Embryonic facial prominence (tissue), 1 donor: ENCODE measurements around the gene RPRD1A.
A peak's percentile ranks its signal among the peaks of the same experiment; 100 is the strongest.
"Not testable (repeated sequence)": the region's sequence is repeated elsewhere in the genome, so short reads cannot be mapped to it uniquely, and the experiment has no call there.

Experiments
- DNase-seq: peaks from one replicate; pipeline ENCODE4 v3.0.0-alpha.2; 2016; ENCODE audit errors: extremely low spot score

Gene RPRD1A, protein sequence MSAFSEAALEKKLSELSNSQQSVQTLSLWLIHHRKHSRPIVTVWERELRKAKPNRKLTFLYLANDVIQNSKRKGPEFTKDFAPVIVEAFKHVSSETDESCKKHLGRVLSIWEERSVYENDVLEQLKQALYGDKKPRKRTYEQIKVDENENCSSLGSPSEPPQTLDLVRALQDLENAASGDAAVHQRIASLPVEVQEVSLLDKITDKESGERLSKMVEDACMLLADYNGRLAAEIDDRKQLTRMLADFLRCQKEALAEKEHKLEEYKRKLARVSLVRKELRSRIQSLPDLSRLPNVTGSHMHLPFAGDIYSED

DNA sequence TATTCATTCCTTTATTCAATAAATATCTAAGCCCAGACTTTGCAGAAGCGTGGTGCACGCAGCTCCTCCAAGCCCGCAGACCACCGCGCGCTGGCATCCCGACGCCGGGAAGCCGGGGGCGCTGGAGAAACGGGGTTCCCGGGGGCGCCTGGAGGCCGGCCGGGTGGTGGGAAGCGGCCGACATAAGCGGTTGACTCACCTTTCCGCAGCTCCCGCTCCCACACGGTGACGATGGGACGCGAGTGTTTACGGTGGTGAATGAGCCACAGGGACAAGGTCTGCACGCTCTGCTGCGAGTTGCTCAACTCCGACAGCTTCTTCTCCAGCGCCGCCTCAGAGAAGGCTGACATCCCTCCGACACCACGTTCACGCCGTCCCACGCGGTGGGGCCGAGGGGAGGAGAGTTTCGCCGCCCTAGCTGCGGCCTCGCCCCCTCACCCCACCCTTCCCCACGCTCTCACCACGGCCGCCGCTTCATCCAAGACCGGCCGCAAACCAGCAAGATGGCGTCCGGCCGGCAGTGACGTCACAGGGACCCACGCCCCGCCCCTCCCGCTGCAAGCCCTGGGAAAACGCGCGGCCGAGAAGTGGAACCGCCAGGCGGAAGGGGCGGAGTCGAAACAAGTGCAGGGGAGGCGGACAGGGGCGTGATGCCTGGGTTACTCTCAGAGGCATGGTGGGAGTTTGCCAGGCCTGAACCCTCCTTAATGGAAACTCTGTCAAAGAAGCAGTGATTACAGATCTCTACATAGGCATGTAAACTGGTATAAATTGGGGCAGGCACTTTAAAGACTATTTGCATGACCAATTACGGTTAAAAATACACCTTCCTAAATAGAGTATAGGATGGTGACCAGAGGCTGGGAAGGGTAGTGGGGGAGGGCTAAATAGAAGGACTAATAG is at the start of gene RPRD1A:
TSS of gene RPRD1A (minus strand) at position 505 of the 903 bp plus-strand sequence. CDS start at position 350, 155 bp downstream.
- peak; percentile 82 for DNase-seq

DNA sequence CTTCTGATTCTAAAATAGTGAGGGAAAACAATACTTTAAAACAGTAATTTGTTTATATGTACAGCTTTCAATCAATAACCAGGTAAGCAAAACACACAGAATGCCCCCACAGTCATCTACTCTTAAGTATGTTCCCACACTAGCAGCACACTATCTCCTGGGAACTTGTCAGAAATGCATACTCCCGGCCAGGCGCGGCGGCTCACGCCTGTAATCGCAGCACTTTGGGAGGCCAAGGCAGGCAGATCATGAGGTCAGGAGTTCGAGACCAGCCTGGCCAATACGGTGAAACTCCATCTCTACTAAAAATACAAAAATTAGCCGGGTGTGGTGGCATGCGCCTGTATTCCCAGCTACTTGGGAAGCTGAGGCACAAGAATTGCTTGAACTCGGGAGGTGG is 49.4 kb upstream of the RPRD1A start:
- not testable (repeated sequence) for DNase-seq

DNA sequence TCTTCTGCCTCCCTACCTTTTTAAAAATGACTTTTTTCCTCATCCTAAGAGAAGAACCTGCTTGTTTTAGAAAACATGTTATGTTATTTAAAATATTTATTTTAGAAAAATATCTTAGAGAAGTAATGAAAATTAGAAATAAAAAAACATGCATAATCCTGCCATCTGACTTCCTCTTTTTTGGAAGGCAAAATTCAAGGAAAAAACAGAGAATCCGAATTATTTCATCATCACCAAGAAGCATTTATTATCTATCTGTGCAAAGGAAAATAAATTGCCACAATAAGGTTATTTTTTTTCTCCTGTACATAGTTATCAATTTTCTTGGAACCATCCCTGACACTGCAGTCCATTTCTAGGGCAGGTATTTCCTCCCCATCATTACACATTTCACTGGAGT is 47.4 kb upstream of the RPRD1A start:
- no peak for DNase-seq

DNA sequence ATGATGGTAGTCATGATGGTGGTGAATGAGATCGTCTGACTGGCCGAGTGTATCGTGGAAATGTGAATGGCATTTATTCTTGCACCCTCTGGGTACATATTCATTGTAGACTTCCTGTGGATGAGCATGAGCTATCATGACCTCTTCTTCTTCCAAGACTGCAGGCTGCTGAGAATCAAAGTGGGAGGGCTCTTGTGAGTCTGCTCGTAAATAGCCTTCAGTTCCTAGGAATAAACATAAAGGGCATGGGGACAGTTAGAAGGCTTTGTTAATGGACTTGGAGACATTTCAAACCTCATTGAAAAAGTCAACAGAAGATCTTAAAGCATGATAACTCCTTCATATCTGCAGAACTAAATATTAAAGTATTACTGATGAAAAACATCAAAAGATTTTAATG is 46.9 kb upstream of the RPRD1A start:
- no peak for DNase-seq

DNA sequence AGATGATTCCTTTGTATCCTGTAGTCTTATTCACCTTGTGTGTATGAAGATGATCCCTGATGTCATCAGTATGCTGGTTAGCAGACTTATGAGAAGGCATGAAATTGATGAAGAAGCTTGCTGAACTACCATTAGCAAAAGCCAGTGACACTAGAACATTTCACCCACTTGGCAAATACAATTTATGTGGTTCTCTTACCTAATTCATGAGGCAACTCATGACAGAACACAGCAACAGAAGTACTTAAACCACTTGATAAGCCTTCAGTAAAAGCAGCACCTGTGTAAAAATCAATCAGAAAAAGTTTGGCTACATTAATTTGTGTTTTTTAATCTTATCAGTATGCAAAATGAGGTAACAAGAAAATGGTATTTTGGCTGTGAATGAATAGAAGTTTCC is 44.9 kb upstream of the RPRD1A start:
- no peak for DNase-seq

DNA sequence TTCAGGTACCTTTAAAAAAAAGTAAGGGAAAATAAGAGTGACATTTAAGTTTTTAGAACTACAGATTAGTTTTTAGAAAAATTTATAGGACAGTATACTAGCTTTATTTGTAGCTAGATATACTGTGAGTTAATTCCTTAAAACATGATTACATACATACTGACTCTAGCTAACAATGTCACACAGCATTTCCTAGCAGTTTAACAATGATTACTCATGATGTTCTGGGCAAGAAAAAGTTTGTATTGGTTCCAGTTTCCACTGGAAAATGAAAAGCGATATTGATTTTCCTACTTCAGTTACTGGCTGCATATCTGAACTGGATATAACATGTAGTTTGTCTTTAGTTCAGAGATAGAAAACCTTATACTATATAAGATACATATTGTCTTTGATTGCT is 42.4 kb upstream of the RPRD1A start:
- no peak for DNase-seq

DNA sequence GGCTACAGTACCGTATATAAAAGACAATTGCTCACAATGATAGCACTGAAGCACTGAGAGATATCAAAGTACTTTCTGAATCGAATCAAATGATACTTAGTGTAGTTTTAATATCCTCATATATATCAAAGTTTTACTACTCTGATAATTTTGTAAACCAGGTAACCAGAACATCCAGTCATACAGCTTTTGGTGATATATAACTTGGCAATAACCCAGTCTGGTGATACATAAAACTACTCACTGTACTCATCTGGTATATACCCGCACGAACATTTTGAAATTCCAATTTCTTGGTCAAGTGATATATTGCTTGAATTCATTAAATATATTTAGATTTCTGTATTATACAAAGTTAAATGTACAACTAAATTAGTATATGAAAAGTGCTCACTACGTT is 41.2 kb upstream of the RPRD1A start:
- DNase-seq: no peak

DNA sequence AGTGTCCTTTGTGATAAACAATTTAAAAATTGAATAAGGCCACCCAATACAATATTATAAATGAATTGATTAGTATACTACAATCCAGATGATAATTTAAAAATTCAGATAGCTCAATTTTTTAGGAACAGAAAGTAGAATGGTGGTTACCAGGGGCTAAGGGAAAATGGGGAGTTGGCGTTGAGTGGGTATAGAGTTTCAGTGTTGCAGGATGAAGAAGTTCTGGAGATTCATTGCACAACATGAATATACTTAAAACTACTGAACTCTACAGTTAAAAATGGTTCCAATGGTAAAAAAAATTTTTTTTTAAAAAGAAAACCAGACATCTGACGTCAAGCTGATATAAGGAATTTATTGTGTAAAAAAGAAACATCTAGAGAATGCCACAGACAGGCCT is 40.8 kb upstream of the RPRD1A start:
- no peak for DNase-seq

DNA sequence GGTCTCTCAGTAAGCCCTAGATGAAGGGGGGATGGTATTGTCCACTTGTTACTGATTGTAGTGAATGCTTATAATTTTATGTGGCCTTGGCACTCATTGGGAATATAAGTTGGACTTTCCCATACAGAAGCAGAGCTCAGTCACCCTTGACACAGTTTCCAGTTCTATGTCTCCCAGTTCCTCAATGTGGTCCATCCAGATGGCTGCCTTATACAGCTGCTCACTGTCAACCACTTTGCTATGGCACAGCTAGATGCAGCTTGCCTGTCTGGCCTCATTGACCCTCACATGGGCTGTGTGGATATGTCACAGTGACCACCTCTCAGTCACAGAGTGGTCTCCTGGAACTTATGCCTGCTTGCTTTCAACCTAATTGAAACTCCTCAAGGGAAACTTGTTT is 40.1 kb upstream of the RPRD1A start:
- no peak for DNase-seq

DNA sequence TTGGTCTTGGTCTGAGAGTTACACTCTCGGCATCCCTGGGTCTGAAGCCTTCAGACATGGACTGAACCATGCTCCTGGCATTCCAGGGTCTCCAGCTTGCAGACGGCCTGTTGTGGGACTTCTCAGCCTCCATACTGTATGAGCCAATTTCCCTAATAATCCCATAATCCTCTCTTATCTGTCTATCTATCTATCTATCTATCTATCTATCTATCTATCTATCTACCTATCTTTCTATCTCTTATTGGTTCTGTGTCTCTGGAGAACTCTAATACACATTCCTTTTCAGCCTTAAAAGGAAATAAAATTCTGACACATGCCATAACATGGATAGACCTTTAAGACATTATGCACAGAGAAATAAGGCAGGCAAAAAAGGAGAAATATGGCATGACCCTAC is 37.4 kb upstream of the RPRD1A start:
- no peak for DNase-seq

DNA sequence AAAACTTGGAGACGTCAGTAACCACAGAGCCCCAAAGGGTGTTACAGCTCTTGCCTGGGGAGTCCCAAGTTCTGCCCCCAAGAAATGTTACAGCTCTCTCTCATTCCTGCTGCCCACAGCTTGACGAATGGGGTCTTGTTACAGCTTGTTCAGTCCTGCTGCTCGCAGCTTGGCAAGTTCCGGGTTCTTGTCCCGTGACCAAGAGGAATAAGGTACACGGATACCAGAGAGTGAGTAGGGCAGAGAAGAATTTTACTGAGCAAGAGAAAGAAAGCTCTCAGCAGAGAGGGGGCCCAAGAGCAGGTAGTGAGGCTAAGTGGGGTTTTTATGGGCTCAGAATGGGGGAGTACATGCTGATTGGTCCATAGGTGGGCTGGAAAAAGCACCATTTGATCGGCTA is 34.6 kb upstream of the RPRD1A start:
- DNase-seq: no peak

DNA sequence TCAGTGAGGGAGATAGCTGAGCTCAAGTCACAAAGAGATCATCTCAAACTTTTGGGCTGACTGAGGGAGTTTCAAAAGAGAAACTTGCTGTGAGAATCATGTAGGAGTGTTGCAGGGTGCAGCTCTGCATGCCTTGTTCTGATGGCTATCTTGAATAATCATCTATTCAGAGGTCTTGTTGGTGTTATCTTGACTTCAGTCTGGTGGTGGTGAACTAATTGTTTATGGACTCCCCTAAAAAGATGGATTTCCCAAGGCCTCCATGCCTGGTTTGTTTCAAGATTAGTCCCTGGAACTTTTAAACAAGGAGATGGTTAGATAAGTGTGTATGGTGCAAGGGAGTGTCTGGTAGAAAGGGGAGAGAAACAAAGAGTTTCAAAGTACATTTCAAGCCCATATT is 32.0 kb upstream of the RPRD1A start:
- DNase-seq: no peak

DNA sequence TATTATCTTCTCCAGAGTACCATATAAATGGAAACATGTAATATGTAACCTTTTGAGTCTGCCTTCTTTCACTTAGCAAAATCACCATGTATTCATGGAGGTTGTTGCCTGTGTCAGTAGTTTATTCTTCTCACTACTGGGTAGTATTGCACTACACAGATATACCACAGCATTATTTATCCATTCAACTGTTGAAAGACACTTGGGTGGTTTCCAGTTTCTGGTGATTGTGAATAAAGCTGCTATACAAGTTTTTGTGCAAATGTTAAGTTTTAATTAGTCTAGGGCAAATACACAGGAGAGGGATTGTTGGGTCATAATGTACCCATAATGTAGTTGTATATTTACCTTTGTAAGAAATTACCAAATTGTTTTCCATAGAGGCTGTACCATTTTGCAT is 29.6 kb upstream of the RPRD1A start:
- DNase-seq: no peak

DNA sequence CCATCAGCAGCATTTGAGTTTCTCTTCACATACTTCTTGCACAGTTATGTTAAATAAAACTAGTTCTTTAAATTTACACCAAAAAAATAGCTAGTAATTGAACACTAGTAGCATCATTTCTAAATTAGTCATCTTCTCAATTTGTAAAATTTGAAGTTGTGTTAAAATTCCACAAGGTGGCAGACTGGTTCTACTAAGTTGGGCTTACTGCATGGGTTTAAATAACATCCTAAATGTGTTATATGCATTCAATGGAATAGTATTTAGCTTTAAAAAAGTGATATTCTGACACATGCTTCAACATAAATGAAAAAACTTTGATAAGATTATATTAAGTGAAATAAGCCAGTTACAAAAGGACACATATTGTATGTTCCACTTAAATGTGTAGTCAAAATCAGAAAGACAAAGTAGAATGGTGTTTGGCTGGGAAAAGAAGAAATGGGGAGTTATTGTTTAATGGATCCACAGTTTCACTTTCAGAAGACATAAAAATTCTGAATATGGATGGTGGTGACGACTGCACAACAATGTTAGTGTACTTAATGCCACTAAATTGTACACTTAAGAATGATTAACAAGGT is 28.7 kb upstream of the RPRD1A start:
- DNase-seq: peak; percentile 34

DNA sequence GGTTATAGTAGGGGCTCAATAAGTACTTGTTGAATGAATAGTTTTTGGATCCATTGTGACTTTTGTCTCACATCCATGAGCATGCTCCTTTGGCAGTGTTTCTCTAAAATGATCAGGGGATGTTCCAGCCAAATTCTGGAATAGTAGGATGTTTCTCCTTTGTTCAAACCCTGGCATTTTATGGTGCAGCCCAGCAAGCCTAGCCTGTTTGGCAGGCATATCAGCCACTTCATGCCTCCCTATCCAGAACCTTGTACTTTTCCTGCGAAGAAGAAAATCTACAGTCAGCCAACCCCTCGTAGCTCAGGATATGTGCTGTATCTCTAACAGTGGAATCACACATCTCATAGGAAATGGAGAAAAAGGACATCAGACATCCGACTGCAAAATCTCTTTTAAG is 27.1 kb upstream of the RPRD1A start:
- DNase-seq: no peak

DNA sequence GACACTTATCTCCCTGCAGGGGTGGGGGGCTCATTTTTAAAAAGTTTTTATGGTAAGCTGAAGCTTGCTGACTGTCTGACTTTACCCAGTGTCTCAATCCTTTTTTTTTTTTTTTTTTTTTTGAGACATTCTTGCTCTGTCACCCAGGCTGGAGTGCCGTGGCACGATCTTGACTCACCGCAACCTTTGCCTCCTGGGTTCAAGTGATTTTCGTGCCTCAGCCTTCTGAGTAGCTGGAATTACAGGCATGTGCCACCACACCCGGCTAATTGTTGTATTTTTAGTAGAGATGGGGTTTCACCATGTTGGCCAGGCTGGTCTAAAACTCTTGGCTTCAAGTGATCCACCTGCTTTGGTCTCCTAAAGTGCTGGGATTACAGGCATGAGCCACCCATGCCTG is 24.8 kb upstream of the RPRD1A start:
- DNase-seq: not testable (repeated sequence)

DNA sequence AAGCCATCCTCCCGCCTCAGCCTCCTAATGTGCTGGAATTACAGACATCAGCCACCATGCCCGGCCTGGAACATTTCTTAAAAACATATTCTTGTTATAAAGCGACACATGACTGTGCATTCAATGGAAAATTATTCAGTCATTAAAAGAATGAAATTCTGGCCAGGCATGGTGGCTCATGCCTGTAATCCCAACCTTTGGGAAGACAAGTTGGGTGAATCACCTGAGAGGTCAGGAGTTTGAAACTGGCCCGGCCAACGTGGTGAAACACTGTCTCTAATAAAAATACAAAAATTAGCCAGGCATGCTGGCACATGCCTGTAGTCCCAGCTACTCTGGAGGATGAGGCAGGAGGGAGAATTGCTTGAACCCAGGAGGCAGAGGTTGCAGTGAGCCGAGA is 21.6 kb upstream of the RPRD1A start:
- DNase-seq: no peak

DNA sequence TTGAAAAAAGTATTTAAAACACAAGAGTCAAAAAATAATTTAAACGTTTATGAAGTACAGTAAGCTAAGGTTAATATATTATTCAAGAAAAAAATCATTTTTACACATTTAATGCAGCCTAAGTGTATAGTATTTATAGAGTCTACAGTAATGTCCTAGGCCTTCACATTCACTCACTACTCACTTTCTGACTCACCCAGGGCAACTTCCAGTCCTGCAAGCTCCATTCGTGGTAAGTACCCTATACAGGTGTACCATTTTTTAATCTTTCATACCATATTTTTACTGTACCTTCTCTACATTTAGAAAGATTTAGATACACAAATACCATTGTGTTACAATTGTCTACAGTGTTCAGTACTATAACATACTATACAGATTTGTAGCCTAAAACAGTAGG is 20.9 kb upstream of the RPRD1A start:
- DNase-seq: no peak

DNA sequence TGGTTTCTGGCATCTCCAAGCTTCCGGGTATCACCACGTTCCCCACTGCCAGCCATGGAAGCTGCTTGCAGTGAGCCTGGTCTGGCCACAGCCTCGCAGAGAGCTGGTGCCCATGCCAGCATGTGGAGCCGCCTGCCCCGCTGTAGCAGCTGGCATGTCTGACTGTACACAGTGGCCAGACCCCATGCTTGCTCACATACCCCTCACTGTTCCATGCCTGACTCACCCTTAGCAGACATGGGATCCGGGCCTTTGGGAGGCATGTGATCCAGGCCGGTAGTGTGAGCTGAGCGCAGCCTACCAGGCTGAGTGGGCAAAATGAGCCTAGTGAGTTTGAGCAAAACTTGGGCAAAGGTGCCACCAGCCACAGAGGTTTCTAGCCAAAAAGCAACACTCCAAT is 18.8 kb upstream of the RPRD1A start:
- no peak for DNase-seq

DNA sequence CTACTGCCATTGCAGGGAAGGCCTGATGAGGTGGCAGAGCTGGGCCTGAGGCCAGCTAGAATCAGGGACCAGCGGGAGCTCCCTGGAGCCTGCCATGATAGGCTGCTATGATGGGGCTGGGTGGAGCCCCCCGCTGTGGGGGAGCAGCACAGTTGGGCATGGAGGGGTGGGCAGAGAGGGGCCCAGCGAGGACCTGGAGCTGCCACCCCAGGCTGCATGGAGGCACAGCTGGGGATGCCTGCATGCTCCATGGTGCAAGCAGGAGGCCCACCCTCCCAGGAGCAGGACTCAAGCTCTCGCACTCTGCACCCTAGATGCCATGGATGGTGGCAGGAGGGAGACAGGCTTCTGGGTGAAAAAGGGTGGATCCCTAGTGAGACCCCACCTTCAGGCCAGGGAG is 17.8 kb upstream of the RPRD1A start:
- DNase-seq: no peak

DNA sequence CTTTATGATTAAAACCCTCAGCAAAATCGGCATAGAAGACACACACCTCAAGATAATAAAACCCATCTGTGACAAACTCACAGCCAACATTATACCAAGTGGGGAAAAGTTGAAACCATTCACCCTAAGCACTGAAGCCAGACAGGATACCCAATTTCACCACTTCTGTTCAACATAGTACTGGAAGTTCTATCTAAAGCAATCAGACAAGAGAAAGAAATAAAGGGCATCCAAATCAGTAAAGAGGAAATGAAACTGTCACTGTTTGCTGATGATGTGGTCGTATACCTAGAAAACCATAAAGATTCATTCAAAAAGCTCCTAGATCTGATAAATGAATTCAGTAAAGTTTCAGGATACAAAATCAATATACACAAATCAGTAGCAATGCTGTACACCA is 16.4 kb upstream of the RPRD1A start:
- DNase-seq: no peak

DNA sequence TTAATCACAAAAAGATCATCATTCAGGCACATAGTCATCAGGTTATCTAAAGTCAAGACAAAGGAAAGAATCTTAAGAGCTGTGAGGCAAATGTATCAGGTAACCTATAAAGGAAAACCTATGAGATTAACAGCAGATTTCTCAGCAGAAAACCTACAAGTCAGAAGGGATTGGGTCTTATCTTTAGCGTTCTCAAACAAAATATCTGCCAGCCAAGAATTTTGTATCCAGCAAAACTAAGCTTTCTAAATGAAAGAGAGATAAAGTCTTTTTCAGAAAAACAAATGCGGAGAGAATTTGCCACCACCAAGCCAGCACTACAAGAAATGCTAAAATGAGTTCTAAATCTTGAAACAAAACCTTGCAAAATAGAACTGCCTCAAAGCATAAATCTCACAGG is 13.8 kb upstream of the RPRD1A start:
- DNase-seq: not testable (repeated sequence)
